GM18520 (cell line): ENCODE measurements around the gene RINT1.

ENCODE experiments used
- ATAC-seq: cut with Tn5 transposase; IDR thresholded peaks from one replicate; pipeline ENCODE4 v1.9.1; 2021; ENCODE audit not compliant: unreplicated experiment

RINT1 gene

GRCh38 chr7:105530546-105530945 lies 1.5 kb upstream of the RINT1 start:
- ATAC-seq = no peak

DNA sequence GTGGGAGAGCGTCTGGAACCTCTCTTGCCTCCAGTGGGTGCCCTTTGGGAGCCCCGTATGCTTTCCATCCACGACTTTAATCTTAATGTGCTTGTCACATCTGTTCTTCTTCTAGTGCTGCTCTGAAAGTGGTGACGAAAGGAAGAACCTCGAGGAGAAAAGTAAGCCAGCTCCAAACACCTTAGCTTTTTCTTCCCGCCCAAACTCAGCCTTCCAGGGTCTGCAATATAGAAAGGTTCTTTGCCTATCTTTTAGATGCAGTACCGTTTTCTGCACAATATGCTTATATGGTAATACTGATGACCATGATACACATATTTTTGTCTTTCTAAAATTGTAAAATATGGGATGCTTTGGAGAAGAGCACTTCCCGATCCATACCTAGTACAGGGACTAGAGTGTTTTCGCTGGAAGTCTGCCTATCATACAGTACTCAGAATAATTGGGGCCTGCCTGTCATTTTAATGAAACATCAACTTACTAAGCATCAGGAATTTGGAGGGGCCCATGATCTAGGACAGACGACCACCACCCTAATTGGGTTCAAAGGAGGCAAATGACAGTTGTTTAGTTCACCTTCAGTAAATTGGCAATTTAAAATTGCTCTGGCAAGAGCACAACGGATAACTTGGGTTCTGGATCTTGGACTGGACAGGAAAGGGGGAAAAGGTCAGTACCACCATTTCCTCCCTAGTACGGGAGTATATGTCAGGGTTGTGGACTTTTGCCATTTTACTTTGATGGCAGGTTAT lies 884 bp downstream of the RINT1 start:
- no peak for ATAC-seq

DNA sequence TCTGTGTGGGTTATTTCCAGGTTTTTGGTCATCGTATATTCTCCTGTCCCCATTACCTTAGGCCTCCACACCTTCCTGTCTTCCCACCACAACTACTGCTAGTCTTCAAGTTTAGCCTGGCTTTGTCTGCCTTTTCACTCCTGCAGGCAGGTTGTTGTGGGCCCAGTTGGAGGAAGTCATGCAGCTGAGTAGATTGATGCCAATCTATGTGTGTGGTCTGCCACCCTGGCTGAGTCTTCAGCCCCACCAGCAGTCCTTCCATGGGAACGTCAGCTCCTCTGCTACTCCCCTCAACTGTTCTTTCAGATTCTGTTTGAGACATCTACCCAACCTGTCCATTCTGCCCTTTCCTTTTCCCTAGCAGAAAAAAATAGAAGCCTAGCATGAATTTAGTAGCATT lies 6.3 kb downstream of the RINT1 start:
- ATAC-seq = no peak

- ATAC-seq = no peak
These were observed 27.9 kb downstream of the RINT1 start for GRCh38 chr7:105559926-105560325.

- no peak for ATAC-seq
These were observed 33.2 kb downstream of the RINT1 start for GRCh38 chr7:105565190-105565589.

DNA sequence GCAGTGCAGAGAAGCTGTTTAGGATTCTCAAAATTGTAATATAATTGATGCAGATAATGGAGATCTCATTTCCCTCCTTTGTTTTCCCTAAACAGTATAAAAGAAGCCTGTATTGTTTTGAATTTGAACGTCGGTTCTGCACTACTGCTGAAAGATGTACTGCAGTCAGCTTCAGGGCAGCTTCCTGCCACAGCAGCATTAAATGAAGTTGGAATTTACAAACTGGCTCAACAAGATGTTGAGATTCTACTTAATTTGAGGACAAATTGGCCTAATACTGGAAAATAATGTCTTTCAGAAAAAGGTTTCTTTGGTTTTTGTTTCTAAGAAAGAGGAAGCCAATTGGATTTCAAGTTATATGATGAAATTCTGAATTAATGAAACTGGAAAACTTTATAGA lies 35.0 kb downstream of the RINT1 start:
- no peak for ATAC-seq

DNA sequence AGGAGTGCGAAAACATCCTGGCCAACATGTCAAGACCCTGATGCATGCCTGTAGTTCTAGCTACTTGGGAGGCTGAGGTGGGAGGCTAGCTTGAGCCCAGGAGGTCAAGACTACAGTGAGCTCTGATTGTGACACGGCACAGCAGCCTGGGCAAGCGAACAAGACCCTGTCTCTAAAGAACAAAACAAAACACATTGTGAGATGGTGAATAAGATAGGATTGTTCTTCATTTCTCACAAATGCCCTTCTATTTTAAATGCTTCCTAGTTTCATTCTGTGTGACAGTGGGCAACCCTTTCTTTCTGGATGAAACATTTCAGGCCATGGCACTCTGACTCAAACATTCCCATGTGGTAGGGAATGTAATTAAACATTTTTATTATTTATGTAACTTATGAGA lies 35.8 kb downstream of the RINT1 start:
- no peak for ATAC-seq

DNA sequence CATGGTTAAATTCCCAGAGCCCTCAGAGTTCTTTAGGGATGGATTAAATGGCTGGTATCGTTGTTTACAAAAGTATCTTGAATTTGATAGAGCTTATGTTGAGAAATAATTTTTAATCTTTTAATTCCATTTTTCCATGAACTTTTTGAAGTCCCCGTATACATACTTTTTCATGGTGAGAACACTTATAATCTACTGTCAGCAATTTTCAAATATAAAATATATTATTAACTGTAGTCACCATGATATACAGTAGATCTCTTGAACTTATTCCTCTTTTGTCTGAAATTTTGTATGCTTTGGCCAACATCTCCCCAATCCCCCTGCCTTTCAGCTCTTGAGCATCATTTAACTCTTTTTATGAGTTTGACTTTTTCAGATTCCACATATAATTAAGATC lies 39.9 kb downstream of the RINT1 start:
- ATAC-seq = no peak

- no peak for ATAC-seq
These were observed 45.2 kb downstream of the RINT1 start for GRCh38 chr7:105577251-105577650.

DNA sequence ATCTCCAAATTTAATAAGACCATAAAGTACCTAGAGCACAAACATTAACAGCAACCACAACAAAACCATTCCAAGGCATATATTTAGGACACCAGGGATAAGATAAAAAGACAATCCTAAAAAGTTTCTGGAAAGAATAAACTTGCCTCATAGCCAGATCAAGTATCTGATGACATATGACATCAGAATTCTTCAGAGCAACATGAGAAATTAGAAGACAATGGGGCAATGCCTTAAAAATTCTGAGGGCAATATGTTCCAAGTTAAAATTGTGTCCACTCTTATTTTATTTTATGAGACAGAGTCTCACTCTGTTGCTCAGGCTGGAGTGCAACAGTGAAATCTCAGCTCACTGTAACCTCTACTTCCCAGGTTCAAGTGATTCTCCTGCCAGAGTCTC lies 46.5 kb downstream of the RINT1 start:
- ATAC-seq = no peak

- no peak for ATAC-seq
These were observed 48.2 kb downstream of the RINT1 start for GRCh38 chr7:105580022-105580740.

DNA sequence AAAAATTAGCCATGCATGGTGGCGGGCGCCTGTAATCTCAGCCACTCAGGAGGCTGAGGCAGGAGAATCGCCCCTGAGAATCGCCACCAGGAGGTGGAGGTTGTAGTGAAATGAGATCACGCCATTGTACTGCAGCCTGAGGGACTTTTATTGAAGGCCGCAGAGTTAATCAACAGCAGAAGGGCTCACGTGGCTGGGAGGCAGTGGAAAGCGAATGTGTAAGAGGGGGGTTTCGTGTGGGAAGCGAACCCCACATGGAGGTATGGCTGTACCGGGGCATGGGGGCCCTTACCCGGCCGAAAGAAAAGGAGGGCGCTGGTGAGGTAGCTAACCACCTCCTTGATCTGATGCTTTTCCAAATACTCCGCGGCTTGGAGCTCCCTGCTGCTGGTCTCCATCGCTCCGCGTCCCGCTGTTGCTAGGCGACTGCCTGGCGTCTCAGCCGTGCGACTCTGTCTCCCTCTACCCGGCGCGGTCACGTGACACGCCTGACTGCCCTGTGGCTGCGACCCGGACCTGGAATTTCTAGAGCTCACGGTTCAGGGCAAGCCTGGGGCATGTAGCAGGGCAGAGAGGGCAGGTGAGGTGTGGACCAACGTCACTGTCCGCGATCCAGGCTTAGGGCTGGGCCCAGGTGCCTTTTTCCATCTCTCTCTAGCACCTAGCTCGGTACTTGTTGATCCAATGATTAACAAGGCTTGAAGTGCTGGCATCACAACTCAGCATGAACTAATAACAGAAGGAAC lies 49.2 kb downstream of the RINT1 start, which contains the start of gene EFCAB10:
Gene EFCAB10, minus strand, starts transcription at position 428 of the 746 bp plus-strand sequence. Its CDS starts 30 bp downstream, at position 398.
- peak; percentile 60 for ATAC-seq

GRCh38 chr7:105583061-105583460 lies 51.1 kb downstream of the RINT1 start:
- ATAC-seq = no peak

- no peak for ATAC-seq
These were observed 52.2 kb downstream of the RINT1 start for GRCh38 chr7:105584165-105584564.

DNA sequence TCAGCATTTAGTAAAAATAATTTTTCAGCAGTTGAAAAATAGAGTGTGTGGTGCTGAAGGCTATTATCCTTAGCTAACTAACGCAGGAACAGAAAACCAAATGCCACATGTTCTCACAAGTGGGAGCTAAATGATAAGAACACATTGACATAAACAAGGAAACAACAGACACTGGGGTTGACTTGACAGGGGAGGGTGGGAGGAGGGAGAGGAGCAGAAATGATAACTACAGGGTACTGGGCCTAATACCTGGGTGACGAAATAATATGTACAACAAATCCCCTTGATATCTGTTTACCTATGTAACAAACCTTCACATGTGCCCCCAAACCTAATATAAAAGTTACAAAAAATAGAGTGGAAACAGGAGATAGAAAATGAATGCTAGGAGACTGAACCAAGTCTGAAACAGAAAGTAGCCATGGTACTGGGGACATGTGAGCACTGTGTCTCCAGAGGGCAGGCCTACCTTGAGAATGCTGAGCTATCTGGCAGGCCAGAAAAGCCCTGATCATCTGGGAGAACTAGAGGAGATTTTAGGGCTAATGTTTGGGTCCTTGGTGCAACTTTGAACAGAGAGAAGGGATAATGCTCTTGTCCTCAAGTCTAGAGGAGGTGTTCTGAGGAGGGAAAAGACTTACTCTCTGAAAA lies 54.0 kb downstream of the RINT1 start:
- ATAC-seq = peak; percentile 34

DNA sequence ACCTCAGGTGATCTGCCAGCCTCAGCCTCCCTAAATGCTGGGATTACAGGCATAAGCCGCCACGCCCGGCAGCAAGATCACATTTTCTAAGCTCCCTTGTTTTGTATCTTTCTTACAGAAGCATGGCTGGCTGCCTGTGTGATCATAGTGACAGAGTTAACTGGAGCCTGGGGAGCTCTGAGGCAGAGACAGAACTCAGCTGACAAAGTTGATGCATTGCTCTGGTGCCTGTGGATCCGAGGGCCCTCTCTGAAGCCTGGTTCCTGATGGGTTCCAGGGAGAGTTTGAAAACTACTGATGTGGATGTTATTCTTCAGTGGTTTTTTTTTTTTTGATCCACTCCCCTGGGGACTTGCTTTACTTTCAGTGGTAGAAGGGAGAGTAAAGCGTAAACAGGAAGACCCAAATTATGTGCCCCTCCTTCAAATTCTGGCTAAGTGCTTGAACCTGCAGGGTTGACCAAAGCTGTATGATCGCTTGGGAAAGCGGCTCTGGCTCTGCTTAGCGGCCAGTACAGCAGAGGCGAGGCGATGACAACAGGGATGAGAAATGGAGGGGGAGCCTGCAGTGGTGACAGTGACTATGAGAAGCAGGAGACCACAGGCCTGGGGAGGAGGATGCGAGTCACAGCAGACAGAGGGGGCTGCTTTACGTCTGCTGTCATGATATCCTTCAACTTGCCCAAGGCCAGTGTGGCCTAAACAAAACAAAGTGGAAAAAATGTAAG lies 56.1 kb downstream of the RINT1 start:
- no peak for ATAC-seq

DNA sequence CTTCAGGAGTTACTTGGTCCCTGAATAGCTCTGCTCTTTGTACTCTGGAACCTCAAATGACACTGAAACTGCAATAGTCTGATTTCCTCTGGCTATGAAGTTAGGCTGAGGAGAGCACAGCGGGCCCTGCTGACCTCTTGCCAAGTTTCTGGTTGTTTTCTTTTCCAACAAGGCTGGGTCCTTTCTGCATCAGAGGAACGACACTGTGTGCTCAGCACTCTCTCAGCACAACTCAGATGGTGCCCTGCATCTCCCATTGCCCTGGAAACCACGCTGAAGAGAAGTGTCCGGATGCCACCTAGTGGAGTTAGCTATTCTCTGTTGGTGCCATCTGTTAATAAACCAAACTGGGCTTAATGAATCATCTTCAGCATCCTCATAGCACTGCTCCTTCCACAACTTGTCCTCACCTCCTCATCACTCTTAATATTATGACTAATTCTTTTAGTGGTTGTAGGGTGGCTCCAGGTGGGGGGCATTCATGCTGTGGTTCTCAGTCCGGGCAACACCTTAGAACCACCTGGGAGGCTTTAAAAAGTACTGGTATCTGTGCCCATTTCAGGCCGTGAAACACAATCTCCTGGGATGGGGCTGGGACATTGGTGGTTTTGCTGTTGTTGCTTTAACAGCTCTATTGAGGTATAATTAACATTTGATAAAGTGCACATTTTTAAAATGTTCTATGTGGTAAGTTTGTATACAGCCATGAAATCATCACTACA lies 57.5 kb downstream of the RINT1 start:
- peak; percentile 69 for ATAC-seq

- no peak for ATAC-seq
These were observed 58.8 kb downstream of the RINT1 start for GRCh38 chr7:105590793-105591192.

GRCh38 chr7:105591522-105591921 lies 59.5 kb downstream of the RINT1 start:
- ATAC-seq = no peak

- ATAC-seq = no peak
These were observed 62.0 kb downstream of the RINT1 start for GRCh38 chr7:105594034-105594433.
